ENCODE results near the gene UNCX.
"Not testable (repeated sequence)": the region's sequence is repeated elsewhere in the genome, so short reads cannot be mapped to it uniquely, and the experiment has no call there.

Gene UNCX

DNA sequence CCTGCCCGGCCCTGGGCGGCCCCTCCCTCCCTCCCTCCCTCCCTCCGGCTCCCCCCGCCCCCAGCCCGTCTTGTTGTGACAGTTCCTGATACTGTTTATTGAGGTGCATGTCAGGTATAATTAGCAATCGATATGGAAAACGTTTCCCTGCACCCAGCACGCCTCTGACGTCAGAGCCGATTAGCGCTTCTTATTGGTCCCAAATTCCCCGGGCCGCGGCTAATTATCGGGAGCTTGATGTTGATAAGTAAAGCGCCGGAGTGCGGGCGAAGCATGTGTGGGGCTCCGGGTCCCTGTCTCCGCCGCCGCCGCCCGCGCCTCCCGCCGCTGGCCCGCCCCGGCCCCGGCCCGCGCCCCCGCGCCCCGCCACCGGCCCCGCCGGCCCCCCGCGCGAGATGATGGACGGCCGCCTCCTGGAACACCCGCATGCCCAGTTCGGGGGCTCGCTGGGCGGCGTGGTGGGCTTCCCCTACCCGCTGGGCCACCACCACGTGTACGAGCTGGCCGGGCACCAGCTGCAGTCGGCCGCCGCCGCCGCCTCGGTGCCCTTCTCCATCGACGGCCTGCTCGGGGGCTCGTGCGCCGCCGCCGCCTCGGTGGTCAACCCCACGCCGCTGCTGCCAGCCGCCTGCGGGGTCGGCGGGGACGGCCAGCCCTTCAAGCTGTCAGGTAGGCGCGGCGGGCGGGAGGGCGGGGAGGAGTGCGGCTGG is at the start of gene UNCX:
Gene UNCX (plus strand): TSS at position 250 of the 710 bp plus-strand sequence. CDS start 146 bp downstream, at position 396.
- no peak for DNase-seq (ENCODE audit: low spot score)

DNA sequence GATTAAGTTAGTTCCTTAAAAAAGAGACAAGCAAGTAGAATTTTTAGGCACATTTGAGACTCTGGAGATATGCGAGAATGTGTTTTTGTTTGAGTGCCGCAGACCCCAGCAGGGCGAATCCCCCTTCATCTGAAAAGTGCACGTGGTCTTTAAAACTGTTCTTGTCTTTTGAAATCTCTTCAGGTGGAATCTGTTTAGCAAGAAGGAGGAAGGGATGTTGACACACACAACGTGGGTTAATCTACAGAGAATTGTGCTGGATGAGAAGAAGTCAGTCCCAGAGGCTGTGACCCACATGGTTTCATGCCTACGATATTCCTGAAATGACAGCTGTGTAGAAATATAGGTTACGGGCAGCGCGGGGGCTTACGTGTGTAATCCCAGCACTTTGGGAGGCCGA is 45.5 kb upstream of the UNCX start:
- DNase-seq (ENCODE audit: low spot score), result no peak

- DNase-seq (ENCODE audit: low spot score), result no peak
These were observed 43.9 kb upstream of the UNCX start for GRCh38 chr7:1188720-1189294.

GRCh38 chr7:1189986-1190772 is 42.5 kb upstream of the UNCX start:
- no peak for DNase-seq (ENCODE audit: low spot score)

DNA sequence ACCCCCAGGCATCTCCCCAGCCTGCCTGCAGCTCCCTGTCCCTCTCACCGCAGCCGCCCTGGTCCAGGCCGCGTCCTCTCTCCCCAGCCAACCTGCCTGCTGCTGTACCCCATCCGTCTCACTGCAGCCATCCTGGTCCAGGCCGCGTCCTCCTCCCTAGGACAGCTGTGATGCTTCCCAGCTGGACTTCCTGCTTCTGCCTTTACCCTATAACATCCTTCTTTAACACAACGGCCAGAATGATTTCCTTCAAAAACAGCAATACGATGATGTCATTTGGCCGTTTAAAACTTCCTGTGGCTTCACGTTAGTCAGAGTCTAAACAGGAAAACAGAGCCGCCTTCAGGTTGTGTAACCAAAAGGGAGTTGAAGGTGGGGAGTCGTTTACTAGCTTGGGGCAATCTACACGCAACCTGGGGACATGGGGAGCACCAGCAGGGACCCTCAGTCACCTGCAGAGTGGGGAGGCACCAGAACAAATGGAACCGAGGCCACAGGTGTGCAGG is 40.4 kb upstream of the UNCX start:
- DNase-seq (ENCODE audit: low spot score), result peak; percentile 78

- peak; percentile 68 for DNase-seq (ENCODE audit: low spot score)
These were observed 38.9 kb upstream of the UNCX start for GRCh38 chr7:1193593-1194424.

DNA sequence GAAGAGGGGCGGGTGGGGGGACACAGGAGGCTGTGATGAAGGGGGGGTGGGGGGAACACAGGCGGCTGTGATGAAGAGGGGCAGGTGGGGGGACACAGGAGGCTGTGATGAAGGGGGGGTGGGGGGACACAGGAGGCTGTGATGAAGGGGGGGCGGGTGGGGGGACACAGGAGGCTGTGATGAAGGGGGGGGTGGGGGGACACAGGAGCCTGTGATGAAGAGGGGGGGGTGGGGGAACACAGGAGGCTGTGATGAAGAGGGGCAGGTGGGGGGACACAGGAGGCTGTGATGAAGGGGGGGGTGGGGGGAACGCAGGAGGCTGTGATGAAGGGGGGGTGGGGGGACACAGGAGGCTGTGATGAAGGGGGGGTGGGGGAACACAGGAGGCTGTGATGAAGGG is 36.2 kb upstream of the UNCX start:
- not testable (repeated sequence) for DNase-seq (ENCODE audit: low spot score)

GRCh38 chr7:1196950-1197349 is 35.7 kb upstream of the UNCX start:
- no peak for DNase-seq (ENCODE audit: low spot score)

DNA sequence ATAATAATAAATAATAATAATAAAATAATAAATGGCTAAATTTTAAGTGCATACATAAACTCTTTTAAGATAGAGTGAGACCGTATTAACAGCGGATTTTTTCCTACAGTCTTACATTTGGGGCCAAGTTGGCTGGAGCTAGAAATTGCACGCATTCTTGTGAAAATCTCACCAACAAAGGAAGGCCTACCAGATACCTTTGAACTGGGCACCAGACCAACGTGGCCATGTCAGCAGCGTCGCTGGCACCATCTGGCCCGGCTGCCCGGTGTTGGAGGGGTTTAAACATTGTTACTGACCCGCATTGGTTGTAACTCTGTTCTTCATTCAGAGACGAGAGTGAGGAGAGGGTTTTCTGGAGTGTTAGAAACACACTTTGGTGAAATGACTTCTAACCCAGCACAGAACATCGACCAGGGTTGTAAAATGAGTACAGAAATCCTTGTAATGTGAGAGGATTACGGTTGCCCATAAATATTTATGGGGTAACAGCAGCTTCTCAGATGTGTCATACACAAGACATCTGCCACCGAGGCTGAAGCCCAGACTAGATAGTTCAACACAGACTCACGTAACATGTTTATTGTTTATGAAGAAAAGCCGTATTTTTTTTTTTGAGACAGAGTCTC is 34.6 kb upstream of the UNCX start:
- peak; percentile 47 for DNase-seq (ENCODE audit: low spot score)

DNA sequence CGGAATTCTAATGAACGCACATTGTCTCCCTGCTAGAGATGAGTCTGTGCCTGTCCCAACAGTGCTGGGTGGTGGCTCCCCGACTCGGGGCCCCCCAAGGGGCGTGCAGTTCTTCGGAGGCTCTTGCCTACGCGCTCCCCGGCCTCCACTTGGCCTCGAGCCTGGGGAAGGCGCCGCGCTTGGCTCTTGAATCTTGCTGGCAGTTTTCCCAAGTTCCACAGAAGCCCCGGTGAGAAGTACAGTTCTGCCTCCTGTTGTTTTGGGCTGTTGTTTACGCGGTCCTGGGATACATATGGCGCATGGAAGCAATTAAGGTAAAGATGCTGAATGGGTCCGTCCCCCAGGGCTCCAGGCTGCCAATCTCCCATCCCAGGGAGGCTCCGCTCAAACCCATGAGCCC is 32.6 kb upstream of the UNCX start:
- no peak for DNase-seq (ENCODE audit: low spot score)

DNA sequence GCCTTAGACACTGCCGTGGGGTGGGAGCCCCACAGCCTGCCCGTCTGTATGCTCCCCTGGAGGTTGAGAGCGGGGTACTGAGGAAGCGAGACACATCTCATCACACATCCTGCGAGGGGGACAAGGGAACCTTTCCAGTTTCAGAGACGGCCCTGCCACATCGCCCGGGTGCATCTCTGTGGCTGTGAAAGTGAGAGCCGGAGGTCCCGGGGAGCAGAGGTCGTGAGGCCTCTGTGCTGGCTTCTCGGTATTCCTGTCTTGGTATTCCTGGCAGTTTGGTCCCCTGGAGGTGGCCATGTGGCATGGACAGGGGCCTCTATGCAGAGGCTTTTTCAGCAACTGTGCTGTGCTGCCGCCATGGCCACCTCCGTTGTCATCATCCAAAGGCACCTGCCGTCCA is 30.8 kb upstream of the UNCX start:
- no peak for DNase-seq (ENCODE audit: low spot score)

GRCh38 chr7:1202914-1203313 is 29.8 kb upstream of the UNCX start:
- DNase-seq (ENCODE audit: low spot score), result not testable (repeated sequence)

DNA sequence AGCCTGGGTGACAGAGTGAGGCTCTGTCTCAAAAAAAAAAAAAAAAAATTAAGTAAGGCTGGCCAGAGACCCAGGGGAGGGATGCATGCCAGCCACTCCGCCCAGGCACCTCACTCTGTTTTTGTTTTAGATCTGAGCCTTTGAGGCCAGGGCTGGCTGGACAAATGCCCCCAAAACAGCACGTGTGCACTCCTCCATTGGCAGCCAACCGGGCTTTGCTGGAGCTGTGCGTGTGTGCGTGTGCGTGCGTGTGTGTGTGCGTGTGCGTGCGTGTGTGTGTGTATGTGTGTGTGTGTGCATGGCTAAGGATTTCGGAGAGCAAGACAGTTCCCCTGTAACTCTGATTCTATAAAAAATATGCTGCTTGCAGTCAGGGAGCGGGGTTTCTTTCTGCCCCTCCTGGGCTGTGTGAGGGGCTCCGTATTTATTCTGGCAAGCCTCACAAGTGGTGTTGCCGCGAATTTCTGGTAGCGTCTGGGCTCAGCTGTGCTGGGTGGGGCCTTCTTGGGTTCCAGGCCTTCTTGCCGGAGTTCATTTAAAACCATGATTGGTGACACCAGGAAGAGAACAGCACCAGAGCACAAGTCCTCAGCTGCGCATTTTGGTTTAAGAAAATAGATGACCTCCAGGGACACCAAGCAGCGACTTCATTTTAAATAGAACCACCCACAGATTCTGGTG is 28.1 kb upstream of the UNCX start:
- no peak for DNase-seq (ENCODE audit: low spot score)

- DNase-seq (ENCODE audit: low spot score), result not testable (repeated sequence)
These were observed 26.9 kb upstream of the UNCX start for GRCh38 chr7:1205742-1206141.

- no peak for DNase-seq (ENCODE audit: low spot score)
These were observed 23.6 kb upstream of the UNCX start for GRCh38 chr7:1209097-1209496.

DNA sequence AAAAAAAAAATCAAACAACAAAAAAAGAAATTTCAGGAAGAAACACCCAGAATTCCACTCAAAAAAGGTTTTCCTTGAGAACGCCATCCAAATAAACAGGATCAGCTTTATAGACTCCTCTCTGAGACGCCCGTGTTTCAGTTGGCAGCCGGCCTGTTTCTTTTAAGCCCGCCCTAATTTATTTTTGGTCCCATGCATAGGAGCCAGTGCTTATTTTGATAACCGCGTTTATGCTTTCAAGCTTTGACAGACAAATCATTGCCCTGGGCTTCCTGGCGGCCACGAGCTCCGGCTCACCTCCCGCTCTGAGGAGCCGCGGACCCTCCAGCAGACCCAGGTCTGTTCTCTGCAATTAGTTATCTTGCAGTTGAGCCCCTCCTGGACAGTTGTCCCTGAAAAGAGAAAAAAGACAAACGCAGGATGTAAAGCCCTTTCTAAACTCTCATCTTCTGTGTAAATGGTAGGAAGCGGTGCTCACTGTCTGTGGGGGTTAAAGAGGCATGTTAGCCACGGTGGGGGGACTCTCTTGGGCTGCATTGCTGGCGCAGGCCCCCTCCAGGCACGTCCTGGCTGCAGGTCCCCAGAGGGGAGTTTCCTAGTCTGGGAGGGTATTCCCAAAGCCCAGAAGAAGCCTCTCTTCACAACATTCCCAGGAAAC is 22.2 kb upstream of the UNCX start:
- DNase-seq (ENCODE audit: low spot score), result no peak

DNA sequence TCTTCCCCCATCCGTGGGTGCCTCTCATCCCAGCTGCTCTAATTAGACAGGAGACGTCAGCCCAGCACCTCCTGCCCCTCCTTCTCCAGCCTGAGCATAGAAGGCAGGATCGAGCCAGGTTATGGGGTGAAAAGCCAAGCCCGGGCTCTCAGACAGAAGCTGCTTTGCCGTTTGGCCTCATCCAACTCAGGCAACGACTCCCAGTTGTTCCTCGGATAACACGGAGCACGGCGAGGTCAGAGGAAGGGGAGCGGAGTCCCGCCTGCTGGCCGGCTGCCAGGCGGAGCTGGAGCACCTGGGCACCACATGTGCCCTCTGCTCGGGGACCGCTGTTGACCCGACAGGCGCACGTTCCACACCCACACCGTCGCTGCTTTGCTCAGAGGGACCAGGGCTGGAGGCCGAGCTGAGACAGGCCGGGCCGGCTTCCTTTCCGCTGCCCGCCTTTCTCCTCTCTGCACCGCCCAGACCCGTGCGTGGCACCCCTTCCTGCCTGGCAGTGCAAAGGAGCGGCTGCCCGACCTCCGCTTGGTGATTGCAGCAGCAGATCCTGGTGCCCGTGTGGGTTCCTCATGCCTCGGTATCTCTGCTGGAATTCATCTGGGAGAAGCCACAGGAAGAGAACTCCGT is 21.6 kb upstream of the UNCX start:
- no peak for DNase-seq (ENCODE audit: low spot score)

GRCh38 chr7:1211611-1212010 is 21.1 kb upstream of the UNCX start:
- DNase-seq (ENCODE audit: low spot score), result no peak

GRCh38 chr7:1212025-1212424 is 20.6 kb upstream of the UNCX start:
- DNase-seq (ENCODE audit: low spot score), result not testable (repeated sequence)

- DNase-seq (ENCODE audit: low spot score), result no peak
These were observed 18.2 kb upstream of the UNCX start for GRCh38 chr7:1214516-1214915.

Measured in hepatic stellate cell (primary cell).